ENCODE measurements around the gene ANKRD65.
"Not testable (repeated sequence)": the region's sequence is repeated elsewhere in the genome, so short reads cannot be mapped to it uniquely, and the experiment has no call there.

DNA sequence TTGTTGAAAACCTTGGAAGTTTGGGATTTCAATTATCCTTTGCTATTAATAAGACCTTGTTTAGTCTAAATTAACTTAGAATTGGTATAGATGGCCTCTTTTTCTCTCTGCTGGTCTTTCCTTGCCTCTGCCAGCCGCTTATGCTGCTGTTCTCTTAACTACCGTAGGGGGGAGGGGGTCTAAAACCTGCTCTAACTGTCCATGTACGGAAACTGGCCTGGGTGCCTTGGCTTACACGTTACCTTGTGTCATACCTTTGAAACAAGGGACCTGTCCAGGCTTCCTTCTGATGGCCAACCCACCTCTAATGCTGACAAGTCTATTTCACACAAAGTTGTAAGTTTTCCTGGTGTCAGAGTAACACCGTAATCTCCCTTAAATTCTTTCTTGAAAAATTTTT, 3.7 kb downstream of the ANKRD65 start:
- TF ChIP-seq CTCF (IDR thresholded peaks at IDR 0.05 in 2 of 3, conservative IDR thresholded peaks at IDR 0.05 in 1 of 3; ENCODE audit: borderline replicate concordance in 1 of 3, insufficient read depth in 1 of 3, low read depth in 2 of 3, low read length in 2 of 3); EZH2 (IDR thresholded peaks at IDR 0.05); CEBPB (IDR thresholded peaks at IDR 0.05; ENCODE audit: low read depth); TCF7L2 (IDR thresholded peaks at IDR 0.05; ENCODE audit: borderline replicate concordance, extremely low read depth, insufficient read depth, insufficient read length); EGR1 (IDR thresholded peaks at IDR 0.05; ENCODE audit: low read depth): not testable (repeated sequence)
- TF ChIP-seq, protein P1, sequence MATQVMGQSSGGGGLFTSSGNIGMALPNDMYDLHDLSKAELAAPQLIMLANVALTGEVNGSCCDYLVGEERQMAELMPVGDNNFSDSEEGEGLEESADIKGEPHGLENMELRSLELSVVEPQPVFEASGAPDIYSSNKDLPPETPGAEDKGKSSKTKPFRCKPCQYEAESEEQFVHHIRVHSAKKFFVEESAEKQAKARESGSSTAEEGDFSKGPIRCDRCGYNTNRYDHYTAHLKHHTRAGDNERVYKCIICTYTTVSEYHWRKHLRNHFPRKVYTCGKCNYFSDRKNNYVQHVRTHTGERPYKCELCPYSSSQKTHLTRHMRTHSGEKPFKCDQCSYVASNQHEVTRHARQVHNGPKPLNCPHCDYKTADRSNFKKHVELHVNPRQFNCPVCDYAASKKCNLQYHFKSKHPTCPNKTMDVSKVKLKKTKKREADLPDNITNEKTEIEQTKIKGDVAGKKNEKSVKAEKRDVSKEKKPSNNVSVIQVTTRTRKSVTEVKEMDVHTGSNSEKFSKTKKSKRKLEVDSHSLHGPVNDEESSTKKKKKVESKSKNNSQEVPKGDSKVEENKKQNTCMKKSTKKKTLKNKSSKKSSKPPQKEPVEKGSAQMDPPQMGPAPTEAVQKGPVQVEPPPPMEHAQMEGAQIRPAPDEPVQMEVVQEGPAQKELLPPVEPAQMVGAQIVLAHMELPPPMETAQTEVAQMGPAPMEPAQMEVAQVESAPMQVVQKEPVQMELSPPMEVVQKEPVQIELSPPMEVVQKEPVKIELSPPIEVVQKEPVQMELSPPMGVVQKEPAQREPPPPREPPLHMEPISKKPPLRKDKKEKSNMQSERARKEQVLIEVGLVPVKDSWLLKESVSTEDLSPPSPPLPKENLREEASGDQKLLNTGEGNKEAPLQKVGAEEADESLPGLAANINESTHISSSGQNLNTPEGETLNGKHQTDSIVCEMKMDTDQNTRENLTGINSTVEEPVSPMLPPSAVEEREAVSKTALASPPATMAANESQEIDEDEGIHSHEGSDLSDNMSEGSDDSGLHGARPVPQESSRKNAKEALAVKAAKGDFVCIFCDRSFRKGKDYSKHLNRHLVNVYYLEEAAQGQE (IDR thresholded peaks at IDR 0.05; ENCODE audit: low read depth), result not testable (repeated sequence)
